ENCODE data around the gene LARGE1.

The LARGE1 gene

DNA sequence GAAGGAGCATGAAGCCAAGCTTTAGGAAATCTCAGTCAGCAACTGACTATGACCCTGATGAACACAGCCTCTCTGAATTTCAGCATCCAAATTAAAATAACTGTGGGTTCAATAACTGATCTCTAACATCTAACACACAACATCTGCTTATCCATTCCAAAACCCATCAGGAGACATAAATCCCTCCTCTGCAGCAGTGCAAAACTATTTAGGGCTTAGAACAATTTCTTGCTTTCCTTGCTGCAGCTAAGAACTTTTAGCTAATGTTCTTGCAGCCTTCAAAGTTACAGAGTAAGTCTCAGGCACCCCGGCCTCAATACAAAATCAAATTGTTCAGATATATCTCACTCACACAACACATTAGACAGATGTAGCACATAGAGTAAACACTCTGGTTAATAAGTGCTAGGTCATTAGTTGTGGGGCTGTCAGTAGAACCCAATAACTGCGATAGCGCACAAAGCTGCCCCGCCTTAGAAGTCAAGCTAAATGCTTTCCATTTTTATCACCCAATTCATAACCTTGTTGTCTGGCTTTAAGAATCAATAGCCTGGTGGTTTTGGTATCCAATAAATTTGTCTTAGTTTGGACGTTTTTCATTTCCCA lies 139.6 kb downstream of the LARGE1 start:
- no peak overlapping the region for H3K4me3 ChIP-seq (ENCODE audit: low read depth, low read length)
- DNase-seq (ENCODE audit: low read depth), result no peak
- no peak for TF ChIP-seq MYC (IDR thresholded peaks at IDR 0.05; ENCODE audit: low read depth, low read length)
- no peak for TF ChIP-seq POLR2A (IDR thresholded peaks at IDR 0.05; ENCODE audit: extremely low read depth, insufficient read length)
- TF ChIP-seq CTCF (IDR thresholded peaks at IDR 0.05; ENCODE audit: low read depth, low read length), result no peak
- TF ChIP-seq, protein P1, sequence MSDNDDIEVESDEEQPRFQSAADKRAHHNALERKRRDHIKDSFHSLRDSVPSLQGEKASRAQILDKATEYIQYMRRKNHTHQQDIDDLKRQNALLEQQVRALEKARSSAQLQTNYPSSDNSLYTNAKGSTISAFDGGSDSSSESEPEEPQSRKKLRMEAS (IDR thresholded peaks at IDR 0.05; ENCODE audit: low read depth, low read length), result no peak

GRCh38 chr22:33779243-33779642 lies 141.0 kb downstream of the LARGE1 start:
- no peak for TF ChIP-seq POLR2A (IDR thresholded peaks at IDR 0.05; ENCODE audit: extremely low read depth, insufficient read length)
- TF ChIP-seq, protein P1 (IDR thresholded peaks at IDR 0.05; ENCODE audit: low read depth, low read length), result no peak
- TF ChIP-seq MYC (IDR thresholded peaks at IDR 0.05; ENCODE audit: low read depth, low read length), result no peak
- TF ChIP-seq CTCF (IDR thresholded peaks at IDR 0.05; ENCODE audit: low read depth, low read length), result no peak
- no peak for DNase-seq (ENCODE audit: low read depth)

DNA sequence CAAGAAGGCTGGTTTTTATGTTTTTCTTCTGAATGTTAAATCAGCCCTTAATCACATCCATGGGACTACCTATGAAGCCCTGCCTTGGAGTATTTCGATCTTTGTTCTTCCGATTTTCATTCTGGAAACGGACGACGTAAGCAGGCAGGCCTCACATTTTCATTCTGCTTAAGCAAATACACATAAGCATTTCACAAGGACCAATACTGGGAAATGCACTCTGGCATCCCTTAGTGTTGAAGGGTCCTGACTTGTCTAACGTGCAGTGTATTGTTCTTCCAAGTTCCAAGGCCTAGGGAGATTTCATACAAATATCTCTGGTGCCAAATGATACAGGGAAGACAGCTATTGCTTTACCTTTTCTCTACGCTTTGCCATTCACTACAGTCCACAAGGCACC lies 143.8 kb downstream of the LARGE1 start:
- H3K4me3 ChIP-seq (ENCODE audit: low read depth, low read length), result no peak overlapping the region
- no peak for DNase-seq (ENCODE audit: low read depth)
- TF ChIP-seq POLR2A (IDR thresholded peaks at IDR 0.05; ENCODE audit: extremely low read depth, insufficient read length) (no peak), CTCF (IDR thresholded peaks at IDR 0.05; ENCODE audit: low read depth, low read length) (no peak), MYC (IDR thresholded peaks at IDR 0.05; ENCODE audit: low read depth, low read length) (no peak)
- TF ChIP-seq, protein P1 (IDR thresholded peaks at IDR 0.05; ENCODE audit: low read depth, low read length), result no peak

More at GRCh38 chr22:33779243-33779642, 141.0 kb downstream of the LARGE1 start:
- no peak overlapping the region for H3K4me3 ChIP-seq (ENCODE audit: low read depth, low read length)

- no peak overlapping the region for H3K4me3 ChIP-seq (ENCODE audit: low read depth, low read length)
- TF ChIP-seq, protein P1 (IDR thresholded peaks at IDR 0.05; ENCODE audit: low read depth, low read length), result no peak
- TF ChIP-seq MYC (IDR thresholded peaks at IDR 0.05; ENCODE audit: low read depth, low read length), result no peak
- TF ChIP-seq CTCF (IDR thresholded peaks at IDR 0.05; ENCODE audit: low read depth, low read length), result no peak
- TF ChIP-seq POLR2A (IDR thresholded peaks at IDR 0.05; ENCODE audit: extremely low read depth, insufficient read length), result no peak
- DNase-seq (ENCODE audit: low read depth), result no peak
Measured at GRCh38 chr22:33774781-33775180, 145.5 kb downstream of the LARGE1 start.

DNA sequence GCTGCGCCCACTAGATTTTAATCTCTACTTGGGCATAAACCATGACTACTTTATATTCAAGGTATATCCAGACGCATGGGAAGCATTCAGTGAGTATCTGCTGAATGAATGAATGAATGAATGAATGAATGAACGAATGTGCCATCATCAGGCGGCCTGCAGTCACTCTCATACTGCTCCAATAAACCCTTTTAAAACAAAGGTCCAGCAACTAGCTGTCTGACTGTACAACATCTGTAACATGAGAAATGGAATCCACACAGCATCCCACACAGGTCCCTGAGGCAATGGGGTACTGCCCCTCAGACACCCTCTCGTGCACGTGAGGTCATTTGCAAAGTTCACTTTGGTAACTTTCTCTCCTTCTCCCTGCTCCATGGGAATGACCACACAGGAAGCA lies 147.5 kb downstream of the LARGE1 start:
- TF ChIP-seq CTCF (IDR thresholded peaks at IDR 0.05; ENCODE audit: low read depth, low read length) (no peak), POLR2A (IDR thresholded peaks at IDR 0.05; ENCODE audit: extremely low read depth, insufficient read length) (no peak), MYC (IDR thresholded peaks at IDR 0.05; ENCODE audit: low read depth, low read length) (no peak)
- TF ChIP-seq, protein P1 (IDR thresholded peaks at IDR 0.05; ENCODE audit: low read depth, low read length), result no peak
- H3K4me3 ChIP-seq (ENCODE audit: low read depth, low read length), result no peak overlapping the region
- DNase-seq (ENCODE audit: low read depth), result no peak

Data from NB4 (cell line).